GM06990 (cell line): ENCODE measurements around the gene SMAGP.

Experiments
- DNase-seq: peaks from one replicate; pipeline ENCODE4 v3.0.0-alpha.2; 2011; ENCODE audit not compliant: insufficient read length; ENCODE audit errors: extremely low read depth
- H3K27me3 ChIP-seq: replicated peaks from 2 replicates; pipeline ENCODE4 v1.6.0; 2011; ENCODE audit warnings: low read length; ENCODE audit not compliant: control insufficient read depth, insufficient read depth
- H3K36me3 ChIP-seq: 2 replicates; pipeline ENCODE4 v1.5.1; 2011; ENCODE audit warnings: low read length; ENCODE audit not compliant: control insufficient read depth, insufficient read depth
- H3K4me3 ChIP-seq: replicated peaks from 2 replicates; pipeline ENCODE4 v1.5.1; 2011; ENCODE audit warnings: low read depth, mild to moderate bottlenecking, control low read depth, low read length
- CTCF ChIP-seq: IDR thresholded peaks from 2 replicates; pipeline ENCODE4 v1.5.1; 2011; ENCODE audit warnings: low read length, control low read depth, mild to moderate bottlenecking, inconsistent platforms; ENCODE audit not compliant: insufficient read depth, poor library complexity, severe bottlenecking

Gene SMAGP

GRCh38 chr12:51209259-51209658 is 61.0 kb downstream of the SMAGP start:
- Histone ChIP-seq H3K36me3 (no peaks in the 10 kb centered on the region), H3K4me3 (no peak overlapping the region), H3K27me3 (no peaks in the 10 kb centered on the region)
- TF ChIP-seq CTCF: no peak
- DNase-seq: no peak

- no peaks in the 10 kb centered on the region for H3K36me3 ChIP-seq
- no peak for TF ChIP-seq CTCF
- H3K27me3 ChIP-seq: no peaks in the 10 kb centered on the region
- no peak for DNase-seq
- H3K4me3 ChIP-seq: no peak overlapping the region
Observed at GRCh38 chr12:51208016-51208660, 62.1 kb downstream of the SMAGP start.

GRCh38 chr12:51205350-51205749 is 64.9 kb downstream of the SMAGP start:
- no peak for DNase-seq
- Histone ChIP-seq H3K27me3 (no peaks in the 10 kb centered on the region), H3K36me3 (no peaks in the 10 kb centered on the region), H3K4me3 (no peak overlapping the region)
- TF ChIP-seq CTCF: no peak

GRCh38 chr12:51202718-51203117 is 67.5 kb downstream of the SMAGP start:
- no peaks in the 10 kb centered on the region for H3K27me3 ChIP-seq
- H3K36me3 ChIP-seq: no peaks in the 10 kb centered on the region
- no peak for TF ChIP-seq CTCF
- no peak overlapping the region for H3K4me3 ChIP-seq
- DNase-seq: no peak

GRCh38 chr12:51200806-51201205 is 69.4 kb downstream of the SMAGP start:
- DNase-seq: no peak
- no peaks in the 10 kb centered on the region for H3K27me3 ChIP-seq
- no peak overlapping the region for H3K4me3 ChIP-seq
- no peaks in the 10 kb centered on the region for H3K36me3 ChIP-seq
- no peak for TF ChIP-seq CTCF

- no peaks in the 10 kb centered on the region for H3K27me3 ChIP-seq
- TF ChIP-seq CTCF: no peak
- H3K4me3 ChIP-seq: no peak overlapping the region
- H3K36me3 ChIP-seq: no peaks in the 10 kb centered on the region
- no peak for DNase-seq
Observed at GRCh38 chr12:51200156-51200555, 70.1 kb downstream of the SMAGP start.
